Liver (tissue), 9 donors: ENCODE data around the gene SMIM9. TPM values are rescaled to one million over a fixed set of nuclear protein-coding genes. Genes with fewer than 3 reads are reported as not detected.

Experiments used
- DNase-seq: peaks from one replicate; pipeline ENCODE4 v3.0.0-alpha.2; 2017; ENCODE audit warnings: low spot score
- H3K27ac ChIP-seq, 2 donors: one replicate each; pipeline ENCODE4 v1.7.0; 2013; ENCODE audit warnings: inconsistent platforms in 2 of 2, low read length in 2 of 2, control low read depth in 1 of 2, low read depth in 1 of 2, mild to moderate bottlenecking in 1 of 2
- H3K27me3 ChIP-seq, 4 donors: one replicate each; pipeline versions ENCODE4 v1.6.1 to v1.7.0; 2013; ENCODE audit warnings: low read length in 3 of 4, inconsistent platforms in 1 of 4, mild to moderate bottlenecking in 1 of 4, moderate library complexity in 1 of 4; ENCODE audit not compliant: control insufficient read depth in 4 of 4, insufficient read depth in 4 of 4
- H3K36me3 ChIP-seq, 4 donors: one replicate each; pipeline versions ENCODE4 v1.6.1 to v1.7.0; 2013; ENCODE audit warnings: low read length in 3 of 4, mild to moderate bottlenecking in 3 of 4, low read depth in 1 of 4, moderate library complexity in 1 of 4; ENCODE audit not compliant: control insufficient read depth in 4 of 4, insufficient read depth in 3 of 4
- H3K4me1 ChIP-seq, 4 donors: one replicate each; pipeline versions ENCODE4 v1.6.1 to v1.7.0; 2013; ENCODE audit warnings: low read length in 3 of 4, mild to moderate bottlenecking in 3 of 4, moderate library complexity in 1 of 4; ENCODE audit not compliant: control insufficient read depth in 4 of 4, insufficient read depth in 4 of 4
- H3K4me3 ChIP-seq, 3 donors: one replicate each; pipeline versions ENCODE4 v1.6.1 to v1.7.0; 2013; ENCODE audit warnings: low read length in 3 of 3, control low read depth in 1 of 3, low read depth in 1 of 3, mild to moderate bottlenecking in 1 of 3
- H3K9ac ChIP-seq, 2 donors: one replicate each; pipeline ENCODE4 v1.7.0; 2013; ENCODE audit warnings: low read length in 2 of 2, mild to moderate bottlenecking in 2 of 2, moderate library complexity in 2 of 2, control low read depth in 1 of 2, low read depth in 1 of 2
- H3K9me3 ChIP-seq, 4 donors: one replicate each; pipeline versions ENCODE4 v1.6.1 to v1.7.0; 2013; ENCODE audit warnings: low read length in 3 of 4; ENCODE audit not compliant: control insufficient read depth in 4 of 4
- ATF3 ChIP-seq: IDR thresholded peaks from 2 replicates; pipeline ENCODE4 v1.6.1; 2016; ENCODE audit warnings: antibody characterized with exemption
- CTCF ChIP-seq: fragments of 150-350 bp; IDR thresholded peaks from 2 replicates; pipeline ENCODE4 v1.5.1; 2017; ENCODE audit warnings: improper control_type of control experiment, low read depth, low read length; ENCODE audit not compliant: missing input control
- FOXA2 ChIP-seq: IDR thresholded peaks from 2 replicates; pipeline ENCODE4 v1.6.1; 2016; ENCODE audit warnings: antibody characterized with exemption
- GABPA ChIP-seq, 2 donors: IDR thresholded peaks in 1 of 2; conservative IDR thresholded peaks in 1 of 2; 2 replicates each; pipeline ENCODE4 v1.6.1; 2016; ENCODE audit warnings: antibody characterized with exemption in 2 of 2, mild to moderate bottlenecking in 1 of 2, moderate library complexity in 1 of 2
- HNF4A ChIP-seq, 2 donors: conservative IDR thresholded peaks; 2 replicates each; pipeline ENCODE4 v1.6.1; 2016; ENCODE audit warnings: antibody characterized with exemption in 2 of 2, mild to moderate bottlenecking in 2 of 2
- HNF4G ChIP-seq: IDR thresholded peaks from 2 replicates; pipeline ENCODE4 v1.6.1; 2016; ENCODE audit warnings: antibody characterized with exemption
- JUND ChIP-seq, 2 donors: IDR thresholded peaks; 2 replicates each; pipeline ENCODE4 v1.6.1; 2016; ENCODE audit warnings: antibody characterized with exemption in 2 of 2
- REST ChIP-seq: IDR thresholded peaks from 2 replicates; pipeline ENCODE4 v1.6.1; 2016; ENCODE audit warnings: antibody characterized with exemption, mild to moderate bottlenecking
- RXRA ChIP-seq, 2 donors: IDR thresholded peaks; 2 replicates each; pipeline ENCODE4 v1.6.1; 2017 to 2018; ENCODE audit warnings: antibody characterized with exemption in 2 of 2, mild to moderate bottlenecking in 1 of 2
- SP1 ChIP-seq: IDR thresholded peaks from 2 replicates; pipeline ENCODE4 v1.6.1; 2018; ENCODE audit warnings: antibody characterized with exemption, mild to moderate bottlenecking
- TAF1 ChIP-seq: conservative IDR thresholded peaks from 2 replicates; pipeline ENCODE4 v1.6.1; 2016; ENCODE audit warnings: antibody characterized with exemption, mild to moderate bottlenecking
- YY1 ChIP-seq: IDR thresholded peaks from 2 replicates; pipeline ENCODE4 v1.6.1; 2016; ENCODE audit warnings: antibody characterized with exemption, mild to moderate bottlenecking
- ZBTB33 ChIP-seq: IDR thresholded peaks from 2 replicates; pipeline ENCODE4 v1.6.1; 2016; ENCODE audit warnings: antibody characterized with exemption
- WGBS: extraction: QIAGEN DNeasy Blood & Tissue Kit; methylation state at CpG from one replicate; pipeline ENCODE4 v1.1.7; 2013; 5-methylcytosine and 5-hydroxymethylcytosine counted together
- polyA plus RNA-seq, 2 donors: library from polyadenylated mRNA; stranded (reverse) in 1 of 2; unstranded in 1 of 2; fragments of 200-250 nt in 1 of 2; fragments of >200 nt in 1 of 2; fragmentation: Nextera tagmentation in 1 of 2; extraction: Ambion mirVana in 1 of 2; gene quantifications; one replicate each; pipeline versions ENCODE4 v1.2.1 to v1.2.3, GENCODE V29; 2013 to 2015
- total RNA-seq, 2 donors: library from RNA; depleted of rRNA; stranded (reverse); fragments of >200 nt; gene quantifications; one replicate each; pipeline ENCODE4 v1.2.3, GENCODE V29; 2014
- donor health status: healthy.
- donor health status: healthy.
- donor health status: healthy.
- donor health status: healthy.
- donor health status: healthy.

SMIM9 gene
- total and polyA plus RNA-seq, 4 donors = 0.50 TPM; not detected in 3

GRCh38 chrX:154805696-154806091 lies 28.8 kb downstream of the SMIM9 start:
- H3K4me3 ChIP-seq = peak overlapping the region; percentile 60 to 81 (median 80)
- peaks cover 5 to 29% (median 21%) of the 10 kb centered on the region in 4 donors for H3K4me1 ChIP-seq
- WGBS = 3% methylated on average over 13 of the region's 13 CpGs
- no peaks in the 10 kb centered on the region for H3K36me3 ChIP-seq
- peaks cover 0 to 5% (median 2%) of the 10 kb centered on the region in 4 donors for H3K9me3 ChIP-seq
- no peak for DNase-seq
- peak overlapping the region; percentile 58 to 64 for H3K27ac ChIP-seq
- no peaks in the 10 kb centered on the region for H3K27me3 ChIP-seq
- peak overlapping the region in 1 of 2 donors; percentile 22 for H3K9ac ChIP-seq
- TF ChIP-seq JUND (IDR thresholded peaks at IDR 0.05) (no peak), RXRA (IDR thresholded peaks at IDR 0.05) (peak; percentile 22 to 35), TAF1 (no peak), CTCF (no peak), SP1 (peak; percentile 48), ATF3 (peak; percentile 29), HNF4A (conservative IDR thresholded peaks at IDR 0.05) (peak; percentile 43 to 54)

- Histone ChIP-seq H3K27me3 (no peaks in the 10 kb centered on the region), H3K4me1 (peaks cover 5 to 34% (median 26%) of the 10 kb centered on the region in 4 donors), H3K4me3 (peak within 1 kb of the TSS; percentile 66 to 81 (median 80)), H3K9me3 (peaks cover 0 to 5% (median 2%) of the 10 kb centered on the region in 4 donors), H3K27ac (peak within 1 kb of the TSS; percentile 66 to 79), H3K9ac (peak within 1 kb of the TSS; percentile 31 to 78), H3K36me3 (no peaks in the 10 kb centered on the region)
- TF ChIP-seq YY1 (peak; percentile 1), SP1 (no peak), HNF4G (no peak), CTCF (no peak), RXRA (IDR thresholded peaks at IDR 0.05) (peak in 1 of 2 donors; percentile 11)
- 1% methylated on average over 65 of the region's 65 CpGs for WGBS
- peak; percentile 88 for DNase-seq
These were observed 29.3 kb downstream of the SMIM9 start, which contains the start of gene MPP1 for GRCh38 chrX:154804957-154805695. TSS of gene MPP1 (minus strand) at chrX:154805485. CDS start at chrX:154805373, 112 bp downstream.

- Histone ChIP-seq H3K27me3 (no peaks in the 10 kb centered on the region), H3K9me3 (peaks cover 0 to 5% (median 2%) of the 10 kb centered on the region in 4 donors), H3K9ac (peak overlapping the region; percentile 31 to 78), H3K4me3 (peak overlapping the region; percentile 66 to 81 (median 80)), H3K27ac (peak overlapping the region; percentile 66 to 79), H3K36me3 (no peaks in the 10 kb centered on the region), H3K4me1 (peaks cover 6 to 40% (median 31%) of the 10 kb centered on the region in 4 donors)
- WGBS = 22% methylated on average over 7 of the region's 7 CpGs
- no peak for TF ChIP-seq GABPA (IDR thresholded peaks at IDR 0.05 in 1 of 2, conservative IDR thresholded peaks at IDR 0.05 in 1 of 2)
- TF ChIP-seq RXRA (IDR thresholded peaks at IDR 0.05) = no peak
- TF ChIP-seq ZBTB33 = no peak
- no peak for TF ChIP-seq FOXA2
- TF ChIP-seq JUND (IDR thresholded peaks at IDR 0.05) = no peak
- TF ChIP-seq HNF4G = no peak
- TF ChIP-seq REST = no peak
- TF ChIP-seq YY1 = no peak
- DNase-seq = no peak
These were observed 30.1 kb downstream of the SMIM9 start for GRCh38 chrX:154804261-154804956.
